Brain microvascular endothelial cell (primary cell): ENCODE measurements around the gene MMP20.
A peak's percentile ranks its signal among the peaks of the same experiment; 100 is the strongest.

Experiments
- DNase-seq: peaks from one replicate; pipeline ENCODE4 v3.0.0-alpha.2; 2020
- H3K27ac ChIP-seq: fragments of 250-450 bp; sonication (Bioruptor Pico); 2 replicates; pipeline ENCODE4 v1.5.1; 2020; ENCODE audit warnings: mild to moderate bottlenecking, moderate library complexity
- H3K27me3 ChIP-seq: fragments of 250-450 bp; sonication (Bioruptor Pico); replicated peaks from 2 replicates; pipeline ENCODE4 v1.5.1; 2020; ENCODE audit warnings: mild to moderate bottlenecking
- H3K36me3 ChIP-seq: fragments of 250-450 bp; sonication (Bioruptor Pico); replicated peaks from 2 replicates; pipeline ENCODE4 v1.5.1; 2020; ENCODE audit warnings: mild to moderate bottlenecking
- H3K4me3 ChIP-seq: 2 replicates; pipeline ENCODE4 v1.5.1; 2011; ENCODE audit warnings: low read depth, mild to moderate bottlenecking, control low read depth, low read length, moderate library complexity
- CTCF ChIP-seq: IDR thresholded peaks from 2 replicates; pipeline ENCODE4 v1.5.1; 2011; ENCODE audit warnings: low read depth, mild to moderate bottlenecking, moderate library complexity, low read length, control low read depth, inconsistent platforms; ENCODE audit errors: missing control alignments
- in situ Hi-C: cut with HindIII; loops from 2 replicates; pipeline ENCODE4 v1.10.0; 2017; ENCODE audit warnings: low sequenced_read_pairs, low pct_ligation_motif_present

MMP20 gene

GRCh38 chr11:102620818-102621561, 4.1 kb downstream of the MMP20 start:
- Histone ChIP-seq H3K27me3 (no peaks in the 10 kb centered on the region), H3K4me3 (no peak overlapping the region), H3K27ac (peak overlapping the region; percentile 58), H3K36me3 (no peaks in the 10 kb centered on the region)
- peak; percentile 80 for DNase-seq
- no peak for TF ChIP-seq CTCF
- in situ Hi-C loops, result no loop called here

GRCh38 chr11:102620179-102620578, 5.0 kb downstream of the MMP20 start:
- no peaks in the 10 kb centered on the region for H3K36me3 ChIP-seq
- in situ Hi-C loops, result no loop called here
- no peak overlapping the region for H3K4me3 ChIP-seq
- no peak overlapping the region for H3K27ac ChIP-seq
- no peak for DNase-seq
- no peak for TF ChIP-seq CTCF
- no peaks in the 10 kb centered on the region for H3K27me3 ChIP-seq

- no peak for TF ChIP-seq CTCF
- Histone ChIP-seq H3K4me3 (no peak overlapping the region), H3K27ac (no peak overlapping the region), H3K27me3 (no peaks in the 10 kb centered on the region), H3K36me3 (no peaks in the 10 kb centered on the region)
- in situ Hi-C loops, result no loop called here
- DNase-seq, result no peak
These were observed 7.6 kb downstream of the MMP20 start for GRCh38 chr11:102617466-102618008.

GRCh38 chr11:102615894-102616432, 9.2 kb downstream of the MMP20 start:
- in situ Hi-C loops, result no loop called here
- H3K27me3 ChIP-seq, result no peaks in the 10 kb centered on the region
- no peak overlapping the region for H3K4me3 ChIP-seq
- DNase-seq, result no peak
- H3K27ac ChIP-seq, result no peak overlapping the region
- no peaks in the 10 kb centered on the region for H3K36me3 ChIP-seq
- no peak for TF ChIP-seq CTCF

GRCh38 chr11:102615077-102615893, 9.8 kb downstream of the MMP20 start:
- H3K27me3 ChIP-seq, result no peaks in the 10 kb centered on the region
- H3K36me3 ChIP-seq, result no peaks in the 10 kb centered on the region
- H3K27ac ChIP-seq, result no peak overlapping the region
- no peak for TF ChIP-seq CTCF
- in situ Hi-C loops, result no loop called here
- DNase-seq, result no peak
- no peak overlapping the region for H3K4me3 ChIP-seq
